ENCODE measurements around the gene NOP56. TPM values are rescaled to one million over a fixed set of nuclear protein-coding genes. Genes with fewer than 3 reads are reported as not detected.

NOP56 gene
- polyA plus RNA-seq (2011; rRNA removed) (131 and 136 TPM in 2 replicates), polyA minus RNA-seq (2011; rRNA and poly(A)+ RNA removed) (123 and 190 TPM in 2 replicates)

GRCh38 chr20:2651772-2652723 lies at the start of gene NOP56:
Gene NOP56 (plus strand): TSS chr20:2652632. CDS start chr20:2652661, 29 bp downstream.
- no peak for TF ChIP-seq CTCF (IDR thresholded peaks at IDR 0.05; ENCODE audit: insufficient read depth, low read depth, low read length)
- CTCF ChIA-PET, result interaction anchor here (1.6 kb wide), 1 partner anchor 128 kb away, joined by 8 read pairs; no protein-coding TSS in a partner anchor
- POLR2A ChIA-PET, result interaction anchor here (0.6 to 1.5 kb wide), 2 partner anchors 12 to 145 kb away, joined by 5 read pairs; partner anchors contain the start of gene IDH3B
- Histone ChIP-seq H3K4me3 (ENCODE audit: low read depth, low read length) (peak within 1 kb of the TSS; percentile 87), H3K36me3 (ENCODE audit: control insufficient read depth, insufficient read depth, low read length) (peaks cover 25% of the 10 kb centered on the region), H3K27me3 (ENCODE audit: control insufficient read depth, insufficient read depth, low read length) (no peaks in the 10 kb centered on the region)
- DNase-seq (ENCODE audit: low read depth), result no peak

GRCh38 chr20:2602746-2603145 lies 49.7 kb upstream of the NOP56 start:
- no peaks in the 10 kb centered on the region for H3K36me3 ChIP-seq (ENCODE audit: control insufficient read depth, insufficient read depth, low read length)
- no peak for TF ChIP-seq CTCF (IDR thresholded peaks at IDR 0.05; ENCODE audit: insufficient read depth, low read depth, low read length)
- 0 out of 2 replicates have a peak, but pooled peaks cover 2% of the 10 kb centered on the region for H3K27me3 ChIP-seq (ENCODE audit: control insufficient read depth, insufficient read depth, low read length)
- ChIA-PET POLR2A (no interaction called here), CTCF (interaction anchor here (0.6 kb wide), 1 partner anchor 22 kb away, joined by 3 read pairs; no protein-coding TSS in a partner anchor)
- DNase-seq (ENCODE audit: low read depth), result no peak
- H3K4me3 ChIP-seq (ENCODE audit: low read depth, low read length), result no peak overlapping the region

DNA sequence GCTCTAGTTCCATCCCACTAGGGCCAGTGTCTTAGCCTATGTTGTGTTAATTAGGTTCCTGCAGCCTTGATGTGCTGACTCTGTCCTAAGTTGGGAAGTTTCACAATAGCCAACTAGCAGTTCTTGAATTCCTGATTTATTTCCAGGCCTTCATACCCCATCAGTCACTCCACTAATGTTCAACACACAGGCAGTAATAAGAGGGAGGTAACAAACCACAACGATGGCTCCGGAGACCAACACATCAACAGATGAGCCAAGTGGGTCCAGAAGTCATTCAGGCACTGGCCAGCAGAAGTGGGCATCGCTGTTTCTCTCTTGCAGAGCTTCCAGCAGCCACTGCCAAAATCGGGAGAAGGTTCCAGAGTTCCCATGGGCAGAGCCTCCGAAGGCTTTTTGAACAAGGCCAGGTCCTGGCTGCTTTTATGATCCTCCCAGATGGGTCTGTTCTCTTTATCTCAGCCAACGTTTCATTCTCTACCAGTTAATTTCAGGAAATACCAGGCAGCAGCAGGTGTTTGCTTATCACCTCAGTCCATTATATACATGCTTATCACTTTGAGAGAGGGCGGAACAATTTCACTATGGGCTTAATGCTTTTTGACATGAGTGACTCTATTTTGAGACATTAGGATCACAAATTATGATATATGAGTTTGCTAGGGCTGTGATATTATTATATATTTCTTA lies 48.5 kb upstream of the NOP56 start:
- H3K27me3 ChIP-seq (ENCODE audit: control insufficient read depth, insufficient read depth, low read length), result 0 out of 2 replicates have a peak, but pooled peaks cover 2% of the 10 kb centered on the region
- ChIA-PET POLR2A (no interaction called here), CTCF (no interaction called here)
- no peaks in the 10 kb centered on the region for H3K36me3 ChIP-seq (ENCODE audit: control insufficient read depth, insufficient read depth, low read length)
- DNase-seq (ENCODE audit: low read depth), result no peak
- TF ChIP-seq CTCF (IDR thresholded peaks at IDR 0.05; ENCODE audit: insufficient read depth, low read depth, low read length), result no peak
- no peak overlapping the region for H3K4me3 ChIP-seq (ENCODE audit: low read depth, low read length)

DNA sequence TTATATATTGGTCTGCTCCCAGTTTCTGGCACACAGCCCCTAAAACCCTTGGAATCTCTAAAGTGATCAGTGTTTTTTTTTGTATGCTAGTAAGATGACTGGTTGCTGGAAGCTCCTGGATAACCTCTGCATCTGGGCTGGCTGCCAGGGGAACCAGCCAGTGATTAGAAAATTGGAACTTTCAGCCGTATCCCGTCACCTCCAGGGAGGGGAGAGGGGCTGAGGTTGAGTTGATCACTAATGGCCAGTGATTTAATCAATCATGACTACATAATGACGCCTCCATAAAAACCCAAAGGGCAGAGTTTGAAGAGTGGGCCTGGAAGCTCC lies 48.0 kb upstream of the NOP56 start:
- TF ChIP-seq CTCF (IDR thresholded peaks at IDR 0.05; ENCODE audit: insufficient read depth, low read depth, low read length), result no peak
- no peak for DNase-seq (ENCODE audit: low read depth)
- Histone ChIP-seq H3K27me3 (ENCODE audit: control insufficient read depth, insufficient read depth, low read length) (0 out of 2 replicates have a peak, but pooled peaks cover 2% of the 10 kb centered on the region), H3K36me3 (ENCODE audit: control insufficient read depth, insufficient read depth, low read length) (no peaks in the 10 kb centered on the region), H3K4me3 (ENCODE audit: low read depth, low read length) (no peak overlapping the region)
- POLR2A ChIA-PET, result no interaction called here
- CTCF ChIA-PET, result no interaction called here

GRCh38 chr20:2606507-2607006 lies 45.9 kb upstream of the NOP56 start:
- H3K36me3 ChIP-seq (ENCODE audit: control insufficient read depth, insufficient read depth, low read length), result no peaks in the 10 kb centered on the region
- no peak for DNase-seq (ENCODE audit: low read depth)
- ChIA-PET CTCF (no interaction called here), POLR2A (no interaction called here)
- H3K4me3 ChIP-seq (ENCODE audit: low read depth, low read length), result no peak overlapping the region
- H3K27me3 ChIP-seq (ENCODE audit: control insufficient read depth, insufficient read depth, low read length), result no peaks in the 10 kb centered on the region
- TF ChIP-seq CTCF (IDR thresholded peaks at IDR 0.05; ENCODE audit: insufficient read depth, low read depth, low read length), result no peak

Data from BJ (cell line).